CD4-positive, alpha-beta T cell (primary cell): ENCODE data around the gene VWF. TPM values are rescaled to one million over a fixed set of nuclear protein-coding genes. Genes with fewer than 3 reads are reported as not detected.

Experiments
- ATAC-seq: fragments of 200-7000 bp; cut with Tn5 transposase; one replicate; pipeline ENCODE4 v1.10.0; 2022; ENCODE audit warnings: mild to moderate bottlenecking; ENCODE audit not compliant: poor library complexity
- CTCF ChIA-PET: fragments of 350-600 bp; sonication (Branson Sonifier 250); formaldehyde crosslinking; loops from one replicate; lab custom pipeline; 2021; ENCODE audit warnings: antibody characterized with exemption, inconsistent platforms; lab: Charles Lee
- POLR2A ChIA-PET: fragments of 350-600 bp; sonication (Branson Sonifier 250); formaldehyde crosslinking; loops from one replicate; lab custom pipeline; 2021; ENCODE audit warnings: antibody characterized with exemption, inconsistent platforms; lab: Charles Lee
- DNase-seq, 14 experiments: peaks; one replicate each; pipeline ENCODE4 v3.0.0-alpha.2; 2013 to 2020; ENCODE audit warnings: mixed read lengths in 2 of 14
- H3K27ac ChIP-seq, 2 donors: one replicate each; pipeline versions ENCODE4 v1.5.1 to v1.7.0; 2013; ENCODE audit warnings: low read length in 2 of 2, low read depth in 1 of 2, mild to moderate bottlenecking in 1 of 2
- H3K27me3 ChIP-seq, 2 experiments: 1 replicate in 1 of 2; 2 replicates in 1 of 2; pipeline versions ENCODE4 v1.6.1 to v1.7.0; 2013; ENCODE audit warnings: low read length in 2 of 2, control low read depth in 1 of 2, mild to moderate bottlenecking in 1 of 2, moderate library complexity in 1 of 2; ENCODE audit not compliant: insufficient read depth in 2 of 2, control insufficient read depth in 1 of 2
- H3K36me3 ChIP-seq: one replicate; pipeline ENCODE4 v1.6.1; 2013; ENCODE audit warnings: low read length, control low read depth; ENCODE audit not compliant: insufficient read depth
- H3K4me1 ChIP-seq: one replicate; pipeline ENCODE4 v1.6.1; 2013; ENCODE audit warnings: low read length, control low read depth; ENCODE audit not compliant: insufficient read depth
- H3K4me3 ChIP-seq: one replicate; pipeline ENCODE4 v1.5.1; 2013; ENCODE audit warnings: mild to moderate bottlenecking, low read length, moderate library complexity
- H3K9me3 ChIP-seq, 2 experiments: 1 replicate in 1 of 2; 2 replicates in 1 of 2; pipeline versions ENCODE4 v1.6.1 to v1.7.0; 2013; ENCODE audit warnings: low read length in 2 of 2, mild to moderate bottlenecking in 2 of 2, control low read depth in 1 of 2, moderate library complexity in 1 of 2; ENCODE audit not compliant: control insufficient read depth in 1 of 2, insufficient read depth in 1 of 2
- H3K27ac Mint-ChIP-seq: one replicate; pipeline ENCODE4 v1.8.0; 2020; ENCODE audit warnings: mixed read lengths
- H3K27me3 Mint-ChIP-seq: one replicate; pipeline ENCODE4 v1.8.0; 2021; ENCODE audit warnings: mixed read lengths
- H3K36me3 Mint-ChIP-seq: one replicate; pipeline ENCODE4 v1.8.0; 2021; ENCODE audit warnings: low read depth, mixed read lengths
- H3K4me1 Mint-ChIP-seq: one replicate; pipeline ENCODE4 v1.8.0; 2021; ENCODE audit warnings: low read depth, mixed read lengths
- H3K4me3 Mint-ChIP-seq: one replicate; pipeline ENCODE4 v1.8.0; 2020; ENCODE audit warnings: mild to moderate bottlenecking, mixed read lengths
- H3K9me3 Mint-ChIP-seq: one replicate; pipeline ENCODE4 v1.8.0; 2020; ENCODE audit warnings: mixed read lengths
- CTCF ChIP-seq: fragments of 200-600 bp; IDR thresholded peaks from one replicate; pipeline ENCODE4 v1.8.0; 2022; ENCODE audit warnings: antibody characterized with exemption, mild to moderate bottlenecking
- intact Hi-C, 2 experiments: fragments of 100-400 bp; cut with DNase I in 1 of 2; cut with micrococcal nuclease in 1 of 2; formaldehyde crosslinking; loops; one replicate each; pipeline versions ENCODE4 v1.15.1 to v1.9.0; 2023 to 2025; cut with DNase I, micrococcal nuclease
- total RNA-seq, 174 experiments: library from RNA in 2 of 174; stranded (reverse) in 2 of 174; gene quantifications; one replicate each; pipeline ENCODE4 v1.2.3 and lab custom pipeline; 2021 to 2026

VWF gene
- total RNA-seq, 2 experiments from 2014 or later, result 0.20 TPM; not detected in 1

GRCh38 chr12:5997260-5997659, 127.2 kb downstream of the VWF start:
- Mint-ChIP-seq H3K4me1 (no peaks in the 10 kb centered on the region), H3K27ac (no peak overlapping the region), H3K36me3 (no peaks in the 10 kb centered on the region), H3K4me3 (no peak overlapping the region), H3K27me3 (peaks cover 55% of the 10 kb centered on the region), H3K9me3 (no peaks in the 10 kb centered on the region)
- POLR2A ChIA-PET, result no interaction called here
- ATAC-seq (no peak), DNase-seq (no peak)
- Histone ChIP-seq H3K4me1 (no peaks in the 10 kb centered on the region), H3K36me3 (no peaks in the 10 kb centered on the region), H3K27ac (no peak overlapping the region), H3K27me3 (peaks cover 0 to 5% of the 10 kb centered on the region in 2 experiments), H3K4me3 (no peak overlapping the region), H3K9me3 (no peaks in the 10 kb centered on the region)
- intact Hi-C loops, result no loop called here
- CTCF ChIA-PET, result interaction anchor here (1.1 kb wide), 1 partner anchor 10 kb away, joined by 3 read pairs; no protein-coding TSS in a partner anchor
- no peak for TF ChIP-seq CTCF

GRCh38 chr12:5996459-5996858, 128.0 kb downstream of the VWF start:
- Histone ChIP-seq H3K36me3 (no peaks in the 10 kb centered on the region), H3K4me3 (no peak overlapping the region), H3K9me3 (no peaks in the 10 kb centered on the region), H3K27ac (no peak overlapping the region), H3K27me3 (peaks cover 0 to 5% of the 10 kb centered on the region in 2 experiments), H3K4me1 (no peaks in the 10 kb centered on the region)
- ATAC-seq (no peak), DNase-seq (no peak)
- TF ChIP-seq CTCF, result no peak
- H3K4me3 Mint-ChIP-seq, result no peak overlapping the region
- ChIA-PET POLR2A (no interaction called here), CTCF (interaction anchor here (1.1 to 1.4 kb wide), 2 partner anchors 9 kb away, joined by 3 read pairs; no protein-coding TSS in a partner anchor)
- peaks cover 53% of the 10 kb centered on the region for H3K27me3 Mint-ChIP-seq
- H3K9me3 Mint-ChIP-seq, result no peaks in the 10 kb centered on the region
- H3K4me1 Mint-ChIP-seq, result no peaks in the 10 kb centered on the region
- intact Hi-C loops, result no loop called here
- no peaks in the 10 kb centered on the region for H3K36me3 Mint-ChIP-seq
- H3K27ac Mint-ChIP-seq, result no peak overlapping the region

GRCh38 chr12:5989621-5990020, 134.8 kb downstream of the VWF start:
- ATAC-seq, result no peak
- no peak overlapping the region for H3K4me3 Mint-ChIP-seq

More at GRCh38 chr12:5989621-5990020, 134.8 kb downstream of the VWF start:
- Mint-ChIP-seq H3K4me1 (no peaks in the 10 kb centered on the region), H3K27ac (no peak overlapping the region), H3K27me3 (peaks cover 7% of the 10 kb centered on the region), H3K36me3 (no peaks in the 10 kb centered on the region), H3K9me3 (no peaks in the 10 kb centered on the region)
- Histone ChIP-seq H3K4me3 (no peak overlapping the region), H3K27ac (no peak overlapping the region), H3K9me3 (no peaks in the 10 kb centered on the region), H3K4me1 (peaks cover 4% of the 10 kb centered on the region), H3K27me3 (no peaks in the 10 kb centered on the region), H3K36me3 (no peaks in the 10 kb centered on the region)
- no peak for TF ChIP-seq CTCF
- no peak for DNase-seq
- ChIA-PET POLR2A (no interaction called here), CTCF (interaction anchor here (1.1 to 3.0 kb wide), 2 partner anchors 48 to 50 kb away, joined by 3 to 13 read pairs; no protein-coding TSS in a partner anchor)
- intact Hi-C loops, result no loop called here
